Hypothalamus (tissue), 51 donors: Measurements from ENCODE around the gene YKT6.
"Not testable (repeated sequence)": the region's sequence is repeated elsewhere in the genome, so short reads cannot be mapped to it uniquely, and the experiment has no call there.

Source experiments
- DNase-seq, 51 donors: peaks; one replicate each; lab custom pipeline; 2025; lab: John Stamatoyannopoulos, UW

The YKT6 gene

GRCh38 chr7:44189993-44190872, 10.5 kb upstream of the YKT6 start:
- no peak for DNase-seq

- DNase-seq: no peak
These were observed 9.6 kb upstream of the YKT6 start for GRCh38 chr7:44191171-44191570.

GRCh38 chr7:44193011-44193802, 7.6 kb upstream of the YKT6 start:
- no peak for DNase-seq

- DNase-seq: no peak
These were observed 6.7 kb upstream of the YKT6 start for GRCh38 chr7:44194069-44194468.

- no peak for DNase-seq
These were observed 6.1 kb upstream of the YKT6 start for GRCh38 chr7:44194562-44195145.

- peak in 2 of 51 donors; percentile 20 to 40 for DNase-seq
These were observed 4.9 kb upstream of the YKT6 start for GRCh38 chr7:44195889-44196288.

- peak in 18 of 51 donors; percentile 10 to 41 (median 30) for DNase-seq
These were observed 4.3 kb upstream of the YKT6 start for GRCh38 chr7:44196450-44196872.

- DNase-seq: no peak
These were observed 3.3 kb upstream of the YKT6 start for GRCh38 chr7:44197474-44197873.

- not testable (repeated sequence) for DNase-seq
These were observed 615 bp upstream of the YKT6 start for GRCh38 chr7:44200163-44200562.

GRCh38 chr7:44201813-44202212, 1.0 kb downstream of the YKT6 start:
- no peak for DNase-seq

- DNase-seq: no peak
These were observed 5.2 kb downstream of the YKT6 start for GRCh38 chr7:44206008-44206407.

GRCh38 chr7:44208085-44208484, 7.3 kb downstream of the YKT6 start:
- DNase-seq: no peak

GRCh38 chr7:44210107-44210506, 9.3 kb downstream of the YKT6 start:
- peak in 6 of 51 donors; percentile 14 to 55 (median 27) for DNase-seq

- DNase-seq: no peak
These were observed 10.4 kb downstream of the YKT6 start for GRCh38 chr7:44211126-44211675.

- peak in 24 of 51 donors; percentile 9 to 70 (median 41) for DNase-seq
These were observed 11.2 kb downstream of the YKT6 start for GRCh38 chr7:44212018-44212417.

- DNase-seq: no peak
These were observed 11.9 kb downstream of the YKT6 start for GRCh38 chr7:44212581-44213184.

- DNase-seq: no peak
These were observed 12.6 kb downstream of the YKT6 start for GRCh38 chr7:44213206-44213876.

- no peak for DNase-seq
These were observed 13.2 kb downstream of the YKT6 start for GRCh38 chr7:44213877-44214388.

- DNase-seq: no peak
These were observed 14.8 kb downstream of the YKT6 start for GRCh38 chr7:44215531-44215930.

- no peak for DNase-seq
These were observed 15.2 kb downstream of the YKT6 start for GRCh38 chr7:44216019-44216418.
